GM18502 (cell line): Measurements from ENCODE around the gene SCFD2.
"Not testable (repeated sequence)": the region's sequence is repeated elsewhere in the genome, so short reads cannot be mapped to it uniquely, and the experiment has no call there.

Experiments used
- ATAC-seq: cut with Tn5 transposase; IDR thresholded peaks from one replicate; pipeline ENCODE4 v1.9.1; 2021; ENCODE audit warnings: mild to moderate bottlenecking; ENCODE audit not compliant: unreplicated experiment, poor library complexity

SCFD2 gene

GRCh38 chr4:53064609-53065008, 301.3 kb downstream of the SCFD2 start:
- no peak for ATAC-seq

- ATAC-seq: no peak
These were observed 304.6 kb downstream of the SCFD2 start for GRCh38 chr4:53061091-53061850.

GRCh38 chr4:53060278-53060677, 305.6 kb downstream of the SCFD2 start:
- no peak for ATAC-seq

GRCh38 chr4:53059871-53060270, 306.0 kb downstream of the SCFD2 start:
- ATAC-seq: no peak

- ATAC-seq: no peak
These were observed 306.6 kb downstream of the SCFD2 start for GRCh38 chr4:53059256-53059655.

- no peak for ATAC-seq
These were observed 308.2 kb downstream of the SCFD2 start for GRCh38 chr4:53057679-53058078.

GRCh38 chr4:53057108-53057507, 308.8 kb downstream of the SCFD2 start:
- ATAC-seq: not testable (repeated sequence)

GRCh38 chr4:53055716-53056403, 310.0 kb downstream of the SCFD2 start:
- no peak for ATAC-seq

- no peak for ATAC-seq
These were observed 310.6 kb downstream of the SCFD2 start for GRCh38 chr4:53055274-53055673.

GRCh38 chr4:53050361-53050774, 315.5 kb downstream of the SCFD2 start:
- ATAC-seq: no peak

- ATAC-seq: no peak
These were observed 316.3 kb downstream of the SCFD2 start for GRCh38 chr4:53049528-53049927.

- no peak for ATAC-seq
These were observed 321.3 kb downstream of the SCFD2 start for GRCh38 chr4:53044651-53044960.

GRCh38 chr4:53043891-53044650, 321.8 kb downstream of the SCFD2 start:
- ATAC-seq: no peak

GRCh38 chr4:53043055-53043454, 322.8 kb downstream of the SCFD2 start:
- no peak for ATAC-seq

- no peak for ATAC-seq
These were observed 325.0 kb downstream of the SCFD2 start for GRCh38 chr4:53040851-53041250.

GRCh38 chr4:53040459-53040815, 325.4 kb downstream of the SCFD2 start:
- ATAC-seq: no peak

GRCh38 chr4:53039741-53040458, 326.0 kb downstream of the SCFD2 start:
- ATAC-seq: no peak

GRCh38 chr4:53037892-53038291, 328.0 kb downstream of the SCFD2 start:
- ATAC-seq: no peak

GRCh38 chr4:53032908-53033307, 333.0 kb downstream of the SCFD2 start:
- ATAC-seq: not testable (repeated sequence)

GRCh38 chr4:53026233-53026632, 339.6 kb downstream of the SCFD2 start:
- ATAC-seq: no peak
